SJCRH30 (cell line): ENCODE data around the gene CASKIN1. TPM values are rescaled to one million over a fixed set of nuclear protein-coding genes. Genes with fewer than 3 reads are reported as not detected.

Source experiments
- DNase-seq, 2 experiments: peaks; one replicate each; pipeline ENCODE4 v3.0.0-alpha.2; 2015 to 2020
- H3K27ac ChIP-seq: fragments of 250-450 bp; sonication (Bioruptor Pico); 2 replicates; pipeline ENCODE4 v1.5.1; 2020; ENCODE audit warnings: mild to moderate bottlenecking, moderate library complexity
- H3K27me3 ChIP-seq: fragments of 250-450 bp; sonication (Bioruptor Pico); 2 replicates; pipeline ENCODE4 v1.5.1; 2020; ENCODE audit warnings: mild to moderate bottlenecking, moderate library complexity
- H3K36me3 ChIP-seq: fragments of 250-450 bp; sonication (Bioruptor Pico); 2 replicates; pipeline ENCODE4 v1.5.1; 2020; ENCODE audit warnings: mild to moderate bottlenecking, moderate library complexity
- H3K4me1 ChIP-seq: fragments of 250-450 bp; sonication (Bioruptor Pico); 2 replicates; pipeline ENCODE4 v1.5.1; 2020; ENCODE audit warnings: mild to moderate bottlenecking, moderate library complexity
- H3K4me3 ChIP-seq: fragments of 250-450 bp; sonication (Bioruptor Pico); 2 replicates; pipeline ENCODE4 v1.5.1; 2020; ENCODE audit warnings: mild to moderate bottlenecking, moderate library complexity
- H3K9me3 ChIP-seq: fragments of 250-450 bp; sonication (Bioruptor Pico); replicated peaks from 2 replicates; pipeline ENCODE4 v1.5.1; 2020; ENCODE audit warnings: mild to moderate bottlenecking, moderate library complexity
- total RNA-seq: library from RNA; depleted of rRNA; stranded (reverse); fragments of >200 nt; shearing (Covaris generic); gene quantifications from 2 replicates; pipeline ENCODE4 v1.2.3, GENCODE V29; 2014

The CASKIN1 gene
- total RNA-seq, 1 experiment from 2014 or later, result 0.24 TPM

DNA sequence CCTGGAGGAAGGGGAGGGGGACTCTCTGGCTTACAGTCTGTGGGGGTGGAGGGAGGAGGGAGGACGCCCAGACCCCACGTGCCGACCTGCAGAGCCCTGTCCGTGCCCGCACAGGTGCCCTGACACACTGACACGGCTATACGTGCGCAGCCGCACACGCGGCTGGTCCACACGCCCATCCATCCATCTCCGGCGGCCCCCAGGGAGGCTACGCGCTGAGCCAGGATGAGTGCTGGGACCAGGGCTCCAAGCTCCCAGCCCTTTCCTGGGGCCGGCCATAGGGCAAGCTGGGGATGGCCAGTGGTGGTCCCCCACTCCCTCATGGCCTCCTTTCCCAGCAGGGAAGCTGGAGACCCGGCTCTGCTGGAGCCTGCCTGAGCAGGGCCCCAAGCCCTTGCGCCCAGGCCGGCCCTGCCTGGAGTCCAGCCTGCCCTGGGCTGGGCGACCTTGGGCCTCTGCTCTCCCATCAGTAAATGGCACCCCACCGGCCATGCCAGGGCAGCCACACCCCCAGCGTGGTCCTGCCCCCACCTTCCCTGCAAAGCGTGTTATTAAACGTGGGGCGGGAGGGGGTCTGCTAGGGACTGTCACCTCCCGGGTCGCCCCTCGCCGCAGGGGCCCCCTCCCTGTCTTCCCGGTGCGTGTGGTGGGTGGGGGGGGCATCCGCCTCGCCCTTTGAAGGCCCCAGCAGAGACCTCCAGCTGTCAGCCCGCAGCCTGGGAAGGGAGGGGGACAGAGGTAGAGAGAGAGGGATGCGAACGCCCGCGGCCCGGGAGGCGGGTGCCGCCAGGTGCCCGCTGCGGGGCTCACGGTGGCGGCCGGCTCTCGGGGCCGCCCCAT, 863 bp downstream of the CASKIN1 start:
- H3K36me3 ChIP-seq, result no peaks in the 10 kb centered on the region
- H3K4me1 ChIP-seq, result peaks cover 4% of the 10 kb centered on the region; the same call in 1 of the 2 replicates
- H3K4me3 ChIP-seq, result peak overlapping the region; percentile 32; the same call in 1 of the 2 replicates
- no peak overlapping the region for H3K27ac ChIP-seq
- H3K9me3 ChIP-seq, result no peaks in the 10 kb centered on the region
- peaks cover 56% of the 10 kb centered on the region for H3K27me3 ChIP-seq
- no peak for DNase-seq

DNA sequence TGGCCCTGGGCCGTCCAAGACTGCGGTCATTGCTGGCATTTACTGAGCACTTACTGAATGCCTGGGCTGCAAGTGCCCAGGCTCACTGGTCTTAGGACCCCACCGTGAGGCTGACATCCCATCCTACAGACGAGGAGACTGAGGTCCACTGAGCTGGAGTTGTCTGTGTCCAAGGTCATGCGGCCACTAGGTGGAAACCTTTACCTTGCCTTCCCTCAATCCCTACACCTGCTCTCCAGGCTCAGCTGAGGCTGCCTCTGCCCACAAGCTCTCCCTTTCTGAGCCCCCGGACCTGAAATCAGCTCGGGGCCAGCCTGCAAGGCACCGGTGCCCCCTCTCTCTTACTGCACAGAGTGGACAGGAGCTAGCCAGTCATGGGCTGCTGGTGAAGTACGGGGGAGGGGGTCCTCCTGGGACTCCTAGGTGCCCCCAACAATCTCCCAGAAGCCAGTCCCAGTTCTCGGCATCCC, 1.5 kb downstream of the CASKIN1 start:
- no peaks in the 10 kb centered on the region for H3K36me3 ChIP-seq
- no peak overlapping the region for H3K4me3 ChIP-seq
- no peak overlapping the region for H3K27ac ChIP-seq
- H3K27me3 ChIP-seq, result peaks cover 59% of the 10 kb centered on the region
- DNase-seq, result peak; percentile 48 to 60
- H3K4me1 ChIP-seq, result peaks cover 4% of the 10 kb centered on the region; the same call in 1 of the 2 replicates
- no peaks in the 10 kb centered on the region for H3K9me3 ChIP-seq

DNA sequence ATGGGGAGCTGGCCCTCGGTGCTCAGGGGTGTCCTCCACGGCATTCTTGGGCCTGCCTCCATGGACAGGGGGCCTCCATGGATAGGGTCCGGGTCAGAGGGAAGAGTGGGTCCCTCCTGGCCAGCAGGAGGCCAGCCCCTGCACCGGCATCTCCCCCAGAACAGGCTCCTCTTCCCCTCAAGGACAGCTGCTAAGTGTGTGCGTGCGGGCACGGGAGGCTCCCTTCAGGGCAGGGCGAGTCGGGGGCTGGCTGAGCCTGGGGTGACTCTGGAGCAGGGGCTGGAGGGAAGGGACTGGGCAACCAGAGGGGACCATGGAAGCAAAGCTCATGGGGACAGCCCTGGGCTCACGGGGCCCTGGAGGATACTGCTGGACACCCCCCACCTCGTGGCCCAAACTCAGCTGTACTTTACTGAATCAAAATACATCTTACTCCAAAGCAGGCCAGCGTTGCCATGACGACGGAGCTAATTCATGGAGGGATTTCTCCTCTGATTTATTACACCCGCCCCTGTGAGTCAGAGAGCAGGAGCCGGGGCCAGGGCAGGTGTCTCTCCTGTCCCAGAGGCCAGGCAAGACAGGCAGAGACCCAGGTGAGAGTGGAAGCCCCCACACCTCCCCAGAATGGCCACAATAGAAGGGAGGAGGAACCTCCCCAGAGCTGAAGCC, 2.1 kb downstream of the CASKIN1 start:
- Histone ChIP-seq H3K4me3 (no peak overlapping the region), H3K27ac (no peak overlapping the region), H3K27me3 (peaks cover 59% of the 10 kb centered on the region), H3K36me3 (no peaks in the 10 kb centered on the region), H3K4me1 (peaks cover 4% of the 10 kb centered on the region; the same call in 1 of the 2 replicates), H3K9me3 (no peaks in the 10 kb centered on the region)
- DNase-seq, result peak; percentile 42 to 55

DNA sequence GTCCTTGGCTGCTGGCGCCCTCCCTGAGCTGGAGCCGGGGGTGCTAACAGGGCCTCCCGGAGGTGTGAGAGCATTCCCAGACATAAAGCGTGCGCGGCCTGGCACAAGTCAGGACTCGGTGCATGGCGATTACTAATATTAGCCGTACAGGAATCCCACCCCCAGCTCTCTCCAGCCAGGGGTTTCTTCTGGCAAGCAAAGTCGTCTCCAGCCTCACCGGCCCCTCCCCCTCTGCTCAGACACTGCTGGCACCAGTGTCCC, 5.0 kb downstream of the CASKIN1 start:
- no peak overlapping the region for H3K27ac ChIP-seq

DNA sequence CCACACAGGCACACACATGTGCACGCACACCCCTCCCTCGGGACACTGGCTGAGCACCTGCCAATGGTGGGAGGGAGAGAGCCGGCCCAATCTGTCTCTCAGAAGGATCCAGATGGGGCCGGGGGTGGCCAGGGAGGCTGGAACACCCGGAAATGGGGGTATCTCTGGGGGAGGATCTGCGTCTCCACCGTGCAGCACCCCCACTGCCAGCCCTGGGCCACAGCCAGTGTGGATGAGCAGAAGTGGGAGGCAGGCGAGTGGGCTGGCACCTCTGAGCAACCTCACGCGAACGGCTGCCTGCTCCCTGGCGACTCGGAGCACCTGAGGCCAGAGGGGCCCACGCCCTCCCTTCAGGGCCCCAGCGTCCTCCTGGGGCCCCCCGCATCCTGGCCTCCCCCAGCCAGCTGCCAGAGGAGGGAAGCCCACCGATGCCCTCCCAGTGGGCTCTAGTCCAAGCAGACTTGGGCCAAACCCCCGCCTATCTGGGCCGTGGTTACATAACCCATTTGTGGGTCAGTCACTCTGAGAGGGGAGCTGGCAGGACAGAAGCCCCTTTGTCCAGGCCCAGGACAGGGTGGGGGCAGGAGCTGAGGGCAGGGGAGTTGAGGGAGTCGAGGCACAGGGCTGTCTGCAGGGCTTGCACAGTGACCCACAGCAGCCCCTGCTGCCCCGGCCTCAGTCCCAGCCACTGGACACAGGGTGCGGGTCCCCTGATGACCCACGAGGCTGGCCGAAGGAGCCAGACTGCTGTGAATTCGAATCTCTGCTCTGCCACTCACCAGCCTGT, 5.6 kb downstream of the CASKIN1 start:
- Histone ChIP-seq H3K4me1 (peaks cover 4% of the 10 kb centered on the region; the same call in 1 of the 2 replicates), H3K4me3 (no peak overlapping the region), H3K27ac (no peak overlapping the region), H3K9me3 (no peaks in the 10 kb centered on the region), H3K27me3 (peaks cover 48% of the 10 kb centered on the region), H3K36me3 (no peaks in the 10 kb centered on the region)
- DNase-seq, result no peak

More for the DNA sequence above, 5.0 kb downstream of the CASKIN1 start:
- H3K36me3 ChIP-seq, result no peaks in the 10 kb centered on the region
- no peak for DNase-seq
- H3K9me3 ChIP-seq, result no peaks in the 10 kb centered on the region
- H3K4me1 ChIP-seq, result peaks cover 4% of the 10 kb centered on the region; the same call in 1 of the 2 replicates
- peaks cover 48% of the 10 kb centered on the region for H3K27me3 ChIP-seq
- H3K4me3 ChIP-seq, result no peak overlapping the region

DNA sequence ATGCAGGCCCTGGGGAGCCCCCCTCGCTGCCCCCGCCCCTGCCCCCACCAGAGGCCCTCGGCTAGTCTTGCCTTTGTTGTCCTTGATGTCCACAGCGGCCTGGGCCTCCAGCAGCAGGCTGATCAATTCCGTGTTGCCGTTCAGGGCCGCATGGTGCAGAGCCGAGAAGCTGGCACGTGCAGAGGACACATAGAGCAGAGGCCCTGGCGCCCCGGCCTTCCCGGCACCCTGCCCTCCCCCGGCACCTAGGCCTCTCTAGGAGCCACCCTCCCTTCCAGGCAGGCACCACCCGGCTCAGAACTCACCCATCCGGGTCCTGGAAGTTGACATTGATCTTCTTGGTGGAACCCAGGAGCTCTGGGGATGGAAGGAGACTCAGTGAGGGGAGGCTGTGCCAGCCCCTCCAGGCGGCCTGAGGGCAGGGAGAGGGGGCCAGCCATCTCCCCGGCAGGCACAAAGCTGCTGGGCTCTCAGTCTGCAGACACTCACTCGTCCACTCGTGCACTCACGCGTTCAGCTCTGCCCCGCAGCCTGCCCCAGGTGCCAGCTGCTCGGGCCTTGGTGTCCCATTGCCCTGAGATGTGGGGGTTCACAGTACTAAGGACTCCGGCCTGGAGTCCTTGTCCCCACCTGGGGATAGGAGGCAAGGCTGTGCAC, 6.3 kb downstream of the CASKIN1 start:
- Histone ChIP-seq H3K4me1 (no peaks in the 10 kb centered on the region), H3K27me3 (peaks cover 41% of the 10 kb centered on the region), H3K9me3 (no peaks in the 10 kb centered on the region), H3K27ac (no peak overlapping the region), H3K4me3 (no peak overlapping the region), H3K36me3 (no peaks in the 10 kb centered on the region)
- no peak for DNase-seq

DNA sequence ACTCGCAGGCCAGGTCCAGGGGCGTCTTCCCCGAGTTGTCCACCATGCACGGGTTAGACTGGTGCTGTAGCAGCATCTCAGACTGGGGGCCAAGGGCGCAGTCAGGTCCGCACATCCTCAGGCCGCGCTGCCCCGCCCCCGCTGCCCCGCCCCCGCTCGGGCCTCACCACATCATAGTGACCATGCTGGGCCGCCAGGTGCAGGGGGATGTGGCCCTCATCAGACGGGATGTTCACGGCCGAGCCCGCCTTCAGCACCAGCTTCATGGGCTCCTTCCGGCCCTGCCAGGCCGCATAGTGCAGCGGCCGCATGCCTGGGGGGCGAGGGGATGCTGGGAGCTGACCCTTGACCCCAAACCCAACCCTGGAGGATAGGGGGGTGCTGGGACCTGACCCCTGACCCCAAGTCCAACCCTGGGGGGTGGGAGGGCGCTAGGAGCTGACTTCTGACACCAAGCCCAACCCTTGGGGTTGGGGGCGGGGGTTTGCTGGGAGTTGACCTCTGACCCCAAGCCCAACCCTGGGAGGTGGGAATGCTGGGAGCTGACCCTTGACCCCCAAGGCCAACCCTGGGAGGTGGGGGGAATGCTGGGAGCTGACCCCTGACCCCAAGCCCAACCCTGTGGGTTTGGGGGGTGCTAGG, 7.0 kb downstream of the CASKIN1 start:
- Histone ChIP-seq H3K36me3 (no peaks in the 10 kb centered on the region), H3K4me3 (no peak overlapping the region), H3K4me1 (no peaks in the 10 kb centered on the region), H3K27ac (no peak overlapping the region), H3K27me3 (peaks cover 33% of the 10 kb centered on the region), H3K9me3 (no peaks in the 10 kb centered on the region)
- DNase-seq, result no peak

DNA sequence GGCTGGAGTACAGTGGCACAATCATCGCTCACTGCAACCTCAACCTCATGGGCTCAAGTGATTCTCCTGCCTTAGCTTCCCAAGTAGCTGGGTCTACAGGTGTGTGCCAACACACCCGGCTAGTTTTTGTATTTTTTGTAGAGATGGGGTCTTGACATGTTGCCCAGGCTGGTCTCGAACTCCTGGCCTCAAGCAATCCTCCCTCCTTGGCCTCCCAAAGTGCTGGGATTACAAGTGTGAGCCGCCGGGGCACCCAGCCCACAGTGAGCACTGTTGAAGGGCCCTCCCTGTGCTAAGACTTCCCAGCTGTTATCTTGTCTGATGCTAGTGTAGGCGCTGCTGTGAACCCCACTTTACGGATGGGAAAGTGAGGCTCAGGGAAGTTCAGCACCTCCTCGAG, 8.0 kb downstream of the CASKIN1 start:
- Histone ChIP-seq H3K27ac (no peak overlapping the region), H3K4me3 (no peak overlapping the region), H3K36me3 (no peaks in the 10 kb centered on the region), H3K27me3 (peaks cover 24% of the 10 kb centered on the region), H3K9me3 (no peaks in the 10 kb centered on the region), H3K4me1 (no peaks in the 10 kb centered on the region)
- DNase-seq, result no peak

DNA sequence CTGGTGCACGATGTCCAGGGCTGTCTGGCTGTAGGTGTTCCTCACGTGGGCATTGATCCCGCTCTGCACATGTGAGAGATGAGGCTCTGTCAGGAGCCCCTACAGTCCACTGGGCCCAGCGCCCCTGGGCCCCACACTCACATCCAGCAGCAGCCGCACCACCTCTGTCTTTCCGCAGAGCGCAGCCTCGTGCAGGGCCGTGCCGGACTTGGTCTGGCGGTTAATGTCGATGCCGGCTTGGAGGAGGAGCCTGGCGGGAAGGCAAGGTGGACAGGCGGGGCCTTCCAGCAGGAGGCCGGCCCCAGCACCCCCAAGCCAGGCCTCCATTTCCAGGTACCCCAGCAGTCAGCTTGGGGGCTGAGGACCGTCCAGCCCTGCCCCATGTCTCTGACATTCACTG, 9.2 kb downstream of the CASKIN1 start:
- no peak overlapping the region for H3K4me3 ChIP-seq
- DNase-seq, result no peak

DNA sequence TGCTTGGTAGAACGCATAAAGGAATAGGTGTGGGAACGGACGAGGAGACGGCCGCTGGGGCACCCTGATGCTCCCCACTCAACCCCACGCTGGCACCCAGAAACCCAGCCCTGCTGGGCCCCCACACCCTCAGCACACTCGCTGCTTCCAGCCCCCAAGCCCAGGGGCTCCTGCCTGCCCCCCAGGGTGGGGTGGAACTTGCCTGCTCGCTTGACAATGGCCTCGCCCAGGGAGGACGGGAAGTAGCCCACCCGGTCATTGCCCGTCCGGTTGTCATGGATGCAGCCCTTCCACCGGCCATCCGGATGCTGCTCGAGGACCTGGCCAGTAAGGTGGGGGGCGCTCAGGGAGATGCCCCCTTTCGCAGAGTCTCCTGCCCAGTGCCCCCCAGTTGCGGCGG, 9.9 kb downstream of the CASKIN1 start:
- no peaks in the 10 kb centered on the region for H3K36me3 ChIP-seq
- H3K4me3 ChIP-seq, result no peak overlapping the region
- peaks cover 16% of the 10 kb centered on the region for H3K27me3 ChIP-seq
- no peaks in the 10 kb centered on the region for H3K4me1 ChIP-seq
- H3K9me3 ChIP-seq, result no peaks in the 10 kb centered on the region
- no peak overlapping the region for H3K27ac ChIP-seq
- no peak for DNase-seq

More for the DNA sequence above, 9.2 kb downstream of the CASKIN1 start:
- Histone ChIP-seq H3K27me3 (peaks cover 20% of the 10 kb centered on the region), H3K4me1 (no peaks in the 10 kb centered on the region), H3K36me3 (no peaks in the 10 kb centered on the region), H3K9me3 (no peaks in the 10 kb centered on the region), H3K27ac (no peak overlapping the region)

DNA sequence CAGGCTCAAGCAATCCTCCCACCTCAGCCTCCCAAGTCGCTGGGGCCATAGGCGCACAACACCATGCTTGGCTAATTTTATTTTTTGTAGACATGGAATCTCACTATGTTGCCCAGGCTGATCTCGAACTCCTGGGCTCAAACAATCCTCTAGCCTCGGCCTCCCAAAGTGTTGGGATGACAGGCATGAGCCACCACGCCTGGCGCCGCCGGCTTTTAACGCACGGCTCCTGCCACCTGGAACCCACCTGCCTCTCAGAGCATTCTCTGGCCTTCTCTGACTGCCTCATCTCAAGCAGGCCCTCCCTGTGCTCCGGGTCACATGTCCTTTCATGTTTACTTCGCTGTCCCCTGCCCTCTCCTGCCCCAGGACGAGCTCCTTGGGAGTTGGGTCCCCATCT, 10.3 kb downstream of the CASKIN1 start:
- Histone ChIP-seq H3K9me3 (no peaks in the 10 kb centered on the region), H3K27ac (no peak overlapping the region), H3K27me3 (peaks cover 12% of the 10 kb centered on the region), H3K4me3 (no peak overlapping the region), H3K36me3 (no peaks in the 10 kb centered on the region), H3K4me1 (peaks cover 3% of the 10 kb centered on the region; the same call in 1 of the 2 replicates)
- no peak for DNase-seq

DNA sequence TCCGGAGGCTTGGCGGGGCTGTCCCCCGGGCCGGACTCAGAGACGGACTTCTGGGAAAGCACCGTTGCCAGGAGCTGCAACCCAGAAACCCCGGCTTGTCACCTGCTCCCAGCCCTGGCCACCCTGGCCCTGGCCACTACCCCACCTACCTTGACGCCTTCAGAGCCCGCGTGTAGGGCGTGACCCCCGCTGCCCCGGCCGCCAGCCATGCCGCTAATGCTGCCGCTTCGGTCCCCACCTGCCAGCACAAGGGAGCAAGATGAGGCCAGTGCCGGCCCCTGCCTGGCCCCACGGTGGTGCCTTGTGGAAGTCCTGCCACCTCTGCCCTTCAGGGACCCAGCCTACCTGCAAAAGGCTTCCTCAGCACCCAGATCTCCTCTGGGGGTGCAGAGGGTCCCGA, 11.4 kb downstream of the CASKIN1 start:
- H3K36me3 ChIP-seq, result no peaks in the 10 kb centered on the region
- no peaks in the 10 kb centered on the region for H3K9me3 ChIP-seq
- H3K27me3 ChIP-seq, result 0 out of 2 replicates have a peak, but pooled peaks cover 4% of the 10 kb centered on the region
- peaks cover 6% of the 10 kb centered on the region; the same call in 1 of the 2 replicates for H3K4me1 ChIP-seq
- DNase-seq, result no peak
- no peak overlapping the region for H3K4me3 ChIP-seq
- no peak overlapping the region for H3K27ac ChIP-seq

DNA sequence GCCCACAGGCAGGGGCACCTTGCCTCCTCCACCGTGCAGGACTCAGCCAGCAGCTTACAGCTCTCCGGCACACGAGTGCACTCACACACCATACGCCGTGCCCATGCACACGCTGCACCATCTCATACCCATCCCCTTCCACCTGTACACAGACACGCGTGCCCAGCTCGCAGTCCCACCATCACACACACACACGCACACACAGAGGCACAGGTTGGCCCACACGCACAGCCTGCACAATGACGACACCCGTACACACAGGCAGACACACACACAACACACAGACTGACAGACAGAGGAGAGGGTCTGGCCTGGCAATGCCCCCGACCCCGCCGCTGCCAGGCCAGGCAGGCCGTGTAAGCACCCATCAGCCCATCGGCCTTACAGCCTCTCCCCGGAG, 12.1 kb downstream of the CASKIN1 start:
- Histone ChIP-seq H3K9me3 (no peaks in the 10 kb centered on the region), H3K27me3 (0 out of 2 replicates have a peak, but pooled peaks cover 4% of the 10 kb centered on the region), H3K36me3 (no peaks in the 10 kb centered on the region), H3K4me1 (peaks cover 6% of the 10 kb centered on the region; the same call in 1 of the 2 replicates), H3K4me3 (no peak overlapping the region), H3K27ac (no peak overlapping the region)
- no peak for DNase-seq

DNA sequence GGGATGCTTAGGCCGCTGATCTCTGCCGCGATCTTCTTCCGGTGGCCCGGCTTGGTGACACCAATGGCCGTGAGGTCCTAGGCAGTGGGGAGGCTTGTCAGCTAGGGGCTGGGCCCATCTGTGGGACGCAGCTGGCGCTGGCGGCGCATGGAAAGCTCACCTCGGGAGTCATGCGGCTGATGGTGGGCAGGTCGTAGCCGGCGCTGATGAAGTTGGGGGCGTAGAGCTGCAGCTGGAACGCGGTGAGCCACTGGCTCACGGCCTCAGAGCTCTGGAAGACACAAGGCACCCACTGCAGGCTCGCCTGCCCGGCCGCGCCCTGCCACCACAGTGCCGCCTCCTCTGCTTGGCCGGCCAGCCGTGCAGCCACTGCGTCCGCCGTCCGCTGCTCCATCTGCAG, 12.7 kb downstream of the CASKIN1 start:
- Histone ChIP-seq H3K9me3 (no peaks in the 10 kb centered on the region), H3K27me3 (0 out of 2 replicates have a peak, but pooled peaks cover 4% of the 10 kb centered on the region), H3K4me1 (peaks cover 6% of the 10 kb centered on the region; the same call in 1 of the 2 replicates), H3K27ac (no peak overlapping the region), H3K36me3 (no peaks in the 10 kb centered on the region), H3K4me3 (no peak overlapping the region)
- no peak for DNase-seq
